GM18517 (cell line): Measurements from ENCODE around the gene ADGRE2.
"Not testable (repeated sequence)": the region's sequence is repeated elsewhere in the genome, so short reads cannot be mapped to it uniquely, and the experiment has no call there.

Source experiments
- ATAC-seq: cut with Tn5 transposase; IDR thresholded peaks from one replicate; pipeline ENCODE4 v1.9.1; 2021; ENCODE audit warnings: mild to moderate bottlenecking, moderate library complexity; ENCODE audit not compliant: unreplicated experiment

Gene ADGRE2

GRCh38 chr19:14778110-14778845, at the start of gene ADGRE2:
ADGRE2 (minus strand) TSS chr19:14778560; CDS start chr19:14776756, 1,804 bp downstream.
- ATAC-seq, result not testable (repeated sequence)

GRCh38 chr19:14826006-14826405, 47.6 kb upstream of the ADGRE2 start:
- no peak for ATAC-seq

- no peak for ATAC-seq
These were observed 43.6 kb upstream of the ADGRE2 start for GRCh38 chr19:14821937-14822336.

GRCh38 chr19:14818588-14818987, 40.2 kb upstream of the ADGRE2 start:
- ATAC-seq, result no peak

- no peak for ATAC-seq
These were observed 38.7 kb upstream of the ADGRE2 start for GRCh38 chr19:14817052-14817451.

GRCh38 chr19:14814982-14815652, 36.8 kb upstream of the ADGRE2 start:
- ATAC-seq, result no peak

GRCh38 chr19:14809272-14810057, 31.1 kb upstream of the ADGRE2 start:
- no peak for ATAC-seq

GRCh38 chr19:14804765-14805164, 26.4 kb upstream of the ADGRE2 start:
- no peak for ATAC-seq

- no peak for ATAC-seq
These were observed 20.4 kb upstream of the ADGRE2 start for GRCh38 chr19:14798760-14799159.

- ATAC-seq, result no peak
These were observed 17.7 kb upstream of the ADGRE2 start for GRCh38 chr19:14796021-14796420.

GRCh38 chr19:14795078-14795721, 16.8 kb upstream of the ADGRE2 start:
- ATAC-seq, result no peak

- ATAC-seq, result not testable (repeated sequence)
These were observed 13.9 kb upstream of the ADGRE2 start for GRCh38 chr19:14792250-14792649.

GRCh38 chr19:14786421-14786851, 8.1 kb upstream of the ADGRE2 start:
- no peak for ATAC-seq

GRCh38 chr19:14785102-14785793, 6.9 kb upstream of the ADGRE2 start:
- not testable (repeated sequence) for ATAC-seq

- ATAC-seq, result not testable (repeated sequence)
These were observed 6.4 kb upstream of the ADGRE2 start for GRCh38 chr19:14784730-14785101.

- ATAC-seq, result not testable (repeated sequence)
These were observed 5.1 kb upstream of the ADGRE2 start for GRCh38 chr19:14783410-14783998.

- no peak for ATAC-seq
These were observed 4.5 kb upstream of the ADGRE2 start for GRCh38 chr19:14782626-14783409.

GRCh38 chr19:14781713-14782536, 3.6 kb upstream of the ADGRE2 start:
- ATAC-seq, result not testable (repeated sequence)
